Stomach (tissue), 4 donors: ENCODE results near the gene NOMO2.
"Not testable (repeated sequence)": the region's sequence is repeated elsewhere in the genome, so short reads cannot be mapped to it uniquely, and the experiment has no call there.

Experiments
- EP300 ChIP-seq: sonication (generic); formaldehyde crosslinking; IDR thresholded peaks from one replicate; pipeline ENCODE4 v1.6.1; 2017; ENCODE audit warnings: antibody characterized with exemption
- POLR2A ChIP-seq, 4 donors: fragments of 450-650 bp; IDR thresholded peaks; one replicate each; pipeline ENCODE4 v1.6.1; 2016; ENCODE audit warnings: antibody characterized with exemption in 4 of 4, control low read depth in 2 of 4, mild to moderate bottlenecking in 1 of 4, moderate library complexity in 1 of 4
- POLR2AphosphoS5 ChIP-seq, 3 donors: sonication (generic); formaldehyde crosslinking; IDR thresholded peaks; one replicate each; pipeline ENCODE4 v1.6.1; 2016; ENCODE audit warnings: antibody characterized with exemption in 3 of 3
- TF ChIP-seq, protein P1 (sequence below), 7 experiments: fragments of 450-650 bp in 4 of 7; fragments of 200-600 bp in 3 of 7; sonication (generic) in 3 of 7; IDR thresholded peaks; one replicate each; pipeline ENCODE4 v1.5.1; 2016 to 2019; ENCODE audit warnings: antibody characterized with exemption in 7 of 7, control low read depth in 2 of 7, mild to moderate bottlenecking in 1 of 7

DNA sequence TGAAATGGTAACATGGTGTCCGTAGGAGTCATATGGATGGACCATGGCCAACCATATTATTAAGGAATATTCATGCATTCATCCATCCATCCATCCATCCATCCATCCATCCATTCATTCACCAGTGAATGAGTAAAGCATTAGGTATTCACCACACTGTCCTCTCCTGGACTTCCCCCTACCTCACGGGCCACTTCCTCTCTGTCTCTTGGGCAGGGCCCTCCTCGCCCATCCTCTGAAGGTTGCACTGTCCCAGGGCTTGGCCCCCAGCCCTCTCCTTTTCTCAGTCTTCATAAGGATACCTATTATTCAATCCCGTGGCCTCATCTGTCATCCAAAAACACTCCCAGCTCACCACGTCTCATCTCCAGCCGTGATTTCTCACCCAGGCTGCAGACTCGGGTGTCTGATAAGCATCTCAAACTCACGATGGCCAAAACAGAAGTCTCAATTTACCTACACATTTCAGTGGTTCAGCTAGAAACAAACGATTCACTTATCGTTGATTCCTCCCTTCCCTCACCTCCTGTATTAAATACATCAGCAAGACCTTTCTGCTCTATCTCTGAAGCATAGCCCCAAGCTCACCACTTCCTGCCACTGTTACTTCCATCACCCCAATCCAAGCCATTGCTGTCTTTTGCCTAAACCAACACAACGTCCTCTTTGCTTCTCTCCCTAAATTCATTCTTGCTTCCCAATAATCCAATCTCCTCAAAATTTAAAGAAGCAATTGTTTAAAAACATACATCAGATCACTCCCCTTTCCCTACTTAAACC lies 69.6 kb downstream of the NOMO2 start:
- TF ChIP-seq, protein P1, sequence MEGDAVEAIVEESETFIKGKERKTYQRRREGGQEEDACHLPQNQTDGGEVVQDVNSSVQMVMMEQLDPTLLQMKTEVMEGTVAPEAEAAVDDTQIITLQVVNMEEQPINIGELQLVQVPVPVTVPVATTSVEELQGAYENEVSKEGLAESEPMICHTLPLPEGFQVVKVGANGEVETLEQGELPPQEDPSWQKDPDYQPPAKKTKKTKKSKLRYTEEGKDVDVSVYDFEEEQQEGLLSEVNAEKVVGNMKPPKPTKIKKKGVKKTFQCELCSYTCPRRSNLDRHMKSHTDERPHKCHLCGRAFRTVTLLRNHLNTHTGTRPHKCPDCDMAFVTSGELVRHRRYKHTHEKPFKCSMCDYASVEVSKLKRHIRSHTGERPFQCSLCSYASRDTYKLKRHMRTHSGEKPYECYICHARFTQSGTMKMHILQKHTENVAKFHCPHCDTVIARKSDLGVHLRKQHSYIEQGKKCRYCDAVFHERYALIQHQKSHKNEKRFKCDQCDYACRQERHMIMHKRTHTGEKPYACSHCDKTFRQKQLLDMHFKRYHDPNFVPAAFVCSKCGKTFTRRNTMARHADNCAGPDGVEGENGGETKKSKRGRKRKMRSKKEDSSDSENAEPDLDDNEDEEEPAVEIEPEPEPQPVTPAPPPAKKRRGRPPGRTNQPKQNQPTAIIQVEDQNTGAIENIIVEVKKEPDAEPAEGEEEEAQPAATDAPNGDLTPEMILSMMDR (IDR thresholded peaks at IDR 0.05) = not testable (repeated sequence)
- not testable (repeated sequence) for TF ChIP-seq EP300; POLR2AphosphoS5 (IDR thresholded peaks at IDR 0.05); POLR2A (IDR thresholded peaks at IDR 0.05)
